ENCODE results near the gene TTN. TPM values are rescaled to one million over a fixed set of nuclear protein-coding genes. Genes with fewer than 3 reads are reported as not detected.

The TTN gene
- total and polyA plus RNA-seq, 3 donors from 2014 or later: 2.6 to 49.1 (median 30.8) TPM

- Histone ChIP-seq H3K4me3 (no peak overlapping the region), H3K4me1 (no peaks in the 10 kb centered on the region), H3K27me3 (no peaks in the 10 kb centered on the region), H3K9me3 (no peaks in the 10 kb centered on the region), H3K36me3 (ENCODE audit: low read depth, missing control alignments) (no peaks in the 10 kb centered on the region), H3K27ac (no peak overlapping the region)
- no peak for DNase-seq
- WGBS, 2 donors: 91 to 93% methylated on average over 2 of the region's 2 CpGs
- no peak for TF ChIP-seq POLR2A (IDR thresholded peaks at IDR 0.05)
- TF ChIP-seq, protein P1, sequence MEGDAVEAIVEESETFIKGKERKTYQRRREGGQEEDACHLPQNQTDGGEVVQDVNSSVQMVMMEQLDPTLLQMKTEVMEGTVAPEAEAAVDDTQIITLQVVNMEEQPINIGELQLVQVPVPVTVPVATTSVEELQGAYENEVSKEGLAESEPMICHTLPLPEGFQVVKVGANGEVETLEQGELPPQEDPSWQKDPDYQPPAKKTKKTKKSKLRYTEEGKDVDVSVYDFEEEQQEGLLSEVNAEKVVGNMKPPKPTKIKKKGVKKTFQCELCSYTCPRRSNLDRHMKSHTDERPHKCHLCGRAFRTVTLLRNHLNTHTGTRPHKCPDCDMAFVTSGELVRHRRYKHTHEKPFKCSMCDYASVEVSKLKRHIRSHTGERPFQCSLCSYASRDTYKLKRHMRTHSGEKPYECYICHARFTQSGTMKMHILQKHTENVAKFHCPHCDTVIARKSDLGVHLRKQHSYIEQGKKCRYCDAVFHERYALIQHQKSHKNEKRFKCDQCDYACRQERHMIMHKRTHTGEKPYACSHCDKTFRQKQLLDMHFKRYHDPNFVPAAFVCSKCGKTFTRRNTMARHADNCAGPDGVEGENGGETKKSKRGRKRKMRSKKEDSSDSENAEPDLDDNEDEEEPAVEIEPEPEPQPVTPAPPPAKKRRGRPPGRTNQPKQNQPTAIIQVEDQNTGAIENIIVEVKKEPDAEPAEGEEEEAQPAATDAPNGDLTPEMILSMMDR (IDR thresholded peaks at IDR 0.05): peak; percentile 28 to 55 (median 29)
- intact Hi-C loops (cut with DNase I; ENCODE audit: low total_unique reads): loop anchor here (5.0 kb wide), 1 partner anchor 121 kb away; no protein-coding TSS in a partner anchor
Measured at GRCh38 chr2:178796079-178796677, 11.0 kb downstream of the TTN start.

- no peaks in the 10 kb centered on the region for H3K4me1 ChIP-seq
- H3K27me3 ChIP-seq: no peaks in the 10 kb centered on the region
- 92% methylated on average over 5 of the region's 5 CpGs for WGBS, 2 donors
- no peak overlapping the region for H3K4me3 ChIP-seq
- TF ChIP-seq, protein P1 (IDR thresholded peaks at IDR 0.05): no peak
- TF ChIP-seq POLR2A (IDR thresholded peaks at IDR 0.05): no peak
- H3K9me3 ChIP-seq: no peaks in the 10 kb centered on the region
- no peaks in the 10 kb centered on the region for H3K36me3 ChIP-seq (ENCODE audit: low read depth, missing control alignments)
- DNase-seq: no peak
- no peak overlapping the region for H3K27ac ChIP-seq
- intact Hi-C loops (cut with DNase I; ENCODE audit: low total_unique reads): no loop called here
Measured at GRCh38 chr2:178787934-178788333, 19.3 kb downstream of the TTN start.

GRCh38 chr2:178787155-178787554 lies 20.1 kb downstream of the TTN start:
- DNase-seq: no peak
- TF ChIP-seq, protein P1 (IDR thresholded peaks at IDR 0.05): no peak
- TF ChIP-seq POLR2A (IDR thresholded peaks at IDR 0.05): no peak
- Histone ChIP-seq H3K27me3 (no peaks in the 10 kb centered on the region), H3K9me3 (no peaks in the 10 kb centered on the region), H3K36me3 (ENCODE audit: low read depth, missing control alignments) (no peaks in the 10 kb centered on the region), H3K4me1 (no peaks in the 10 kb centered on the region), H3K27ac (no peak overlapping the region), H3K4me3 (no peak overlapping the region)
- WGBS, 2 donors: 86 to 94% methylated on average over 2 of the region's 2 CpGs
- intact Hi-C loops (cut with DNase I; ENCODE audit: low total_unique reads): no loop called here

DNA sequence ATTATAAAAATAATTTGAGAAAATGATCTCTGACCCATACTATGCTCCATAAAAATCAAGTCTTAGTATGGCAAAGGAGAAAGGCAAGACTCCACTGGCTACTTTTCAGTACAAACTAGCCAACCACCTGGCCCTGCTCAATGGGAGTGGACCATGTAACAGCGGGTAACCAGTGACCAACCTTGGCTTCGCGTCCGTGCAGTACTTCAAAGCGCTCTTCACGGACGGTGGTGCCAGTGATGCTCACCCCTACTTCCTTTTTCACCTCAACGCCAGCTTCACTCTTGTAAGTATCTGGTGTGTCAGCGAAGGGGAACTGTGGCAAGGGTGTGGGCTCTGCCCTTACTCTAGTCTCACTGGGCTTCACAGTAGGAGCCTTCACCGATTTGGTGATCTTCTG lies 23.3 kb downstream of the TTN start:
- H3K9me3 ChIP-seq: no peaks in the 10 kb centered on the region
- no peaks in the 10 kb centered on the region for H3K4me1 ChIP-seq
- no peaks in the 10 kb centered on the region for H3K27me3 ChIP-seq
- intact Hi-C loops (cut with DNase I; ENCODE audit: low total_unique reads): no loop called here
- H3K27ac ChIP-seq: no peak overlapping the region
- no peak for DNase-seq
- H3K36me3 ChIP-seq (ENCODE audit: low read depth, missing control alignments): no peaks in the 10 kb centered on the region
- WGBS, 2 donors: 95% methylated on average over 10 of the region's 10 CpGs
- no peak overlapping the region for H3K4me3 ChIP-seq
- TF ChIP-seq POLR2A (IDR thresholded peaks at IDR 0.05): no peak
- TF ChIP-seq, protein P1 (IDR thresholded peaks at IDR 0.05): no peak

- intact Hi-C loops (cut with DNase I; ENCODE audit: low total_unique reads): no loop called here
- H3K4me3 ChIP-seq: no peak overlapping the region
- no peaks in the 10 kb centered on the region for H3K9me3 ChIP-seq
- H3K27me3 ChIP-seq: no peaks in the 10 kb centered on the region
- no peaks in the 10 kb centered on the region for H3K4me1 ChIP-seq
- no peak for DNase-seq
- WGBS, 2 donors: 95 to 96% methylated on average over 7 of the region's 7 CpGs
- TF ChIP-seq, protein P1 (IDR thresholded peaks at IDR 0.05): no peak
- no peak for TF ChIP-seq POLR2A (IDR thresholded peaks at IDR 0.05)
- no peaks in the 10 kb centered on the region for H3K36me3 ChIP-seq (ENCODE audit: low read depth, missing control alignments)
- H3K27ac ChIP-seq: no peak overlapping the region
Measured at GRCh38 chr2:178782236-178782635, 25.0 kb downstream of the TTN start.

Data from testis (tissue), 3 donors.